IPS DF 6.9 (cell line): ENCODE measurements around the gene ATRNL1.
"Not testable (repeated sequence)": the region's sequence is repeated elsewhere in the genome, so short reads cannot be mapped to it uniquely, and the experiment has no call there.

Source experiments
- DNase-seq: peaks from one replicate; pipeline ENCODE4 v3.0.0-alpha.2; 2013; ENCODE audit warnings: low read depth, low spot score
- H3K27ac ChIP-seq: one replicate; pipeline ENCODE4 v1.5.1; 2013; ENCODE audit warnings: low read length, control low read depth
- H3K27me3 ChIP-seq: 2 replicates; pipeline ENCODE4 v1.6.1; 2013; ENCODE audit warnings: mild to moderate bottlenecking, low read length; ENCODE audit not compliant: control insufficient read depth, insufficient read depth
- H3K36me3 ChIP-seq: 2 replicates; pipeline ENCODE4 v1.6.1; 2013; ENCODE audit warnings: low read length; ENCODE audit not compliant: control insufficient read depth, insufficient read depth
- H3K4me1 ChIP-seq: 2 replicates; pipeline ENCODE4 v1.6.1; 2013; ENCODE audit warnings: low read length; ENCODE audit not compliant: control insufficient read depth, insufficient read depth
- H3K4me3 ChIP-seq: 2 replicates; pipeline ENCODE4 v1.5.1; 2013; ENCODE audit warnings: mild to moderate bottlenecking, low read length
- H3K9me3 ChIP-seq: 2 replicates; pipeline ENCODE4 v1.6.1; 2013; ENCODE audit warnings: low read length, inconsistent platforms; ENCODE audit not compliant: control insufficient read depth, insufficient read depth
- WGBS: extraction: QIAGEN DNeasy Blood & Tissue Kit; methylation state at CpG from one replicate; pipeline ENCODE4 v1.1.7; 2013; ENCODE audit warnings: mixed read lengths, missing lambda C conversion rate; ENCODE audit not compliant: insufficient read length, insufficient coverage; 5-methylcytosine and 5-hydroxymethylcytosine counted together

ATRNL1 gene

DNA sequence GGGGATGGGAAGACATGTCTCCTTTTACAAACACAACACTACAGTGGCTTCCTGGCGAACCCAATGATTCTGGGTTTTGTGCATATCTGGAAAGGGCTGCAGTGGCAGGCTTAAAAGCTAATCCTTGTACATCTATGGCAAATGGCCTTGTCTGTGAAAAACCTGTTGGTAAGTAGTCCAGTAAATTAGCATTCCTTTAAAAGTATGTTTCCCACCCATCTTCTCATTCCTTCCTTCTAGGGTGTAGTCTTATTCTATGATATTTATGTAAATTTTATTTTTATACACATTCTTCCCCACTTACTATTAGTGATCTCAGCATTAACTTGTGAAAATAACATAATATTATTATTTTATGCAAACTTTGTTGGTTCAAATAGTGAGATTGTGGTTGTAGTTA is 206.9 kb downstream of the ATRNL1 start:
- Histone ChIP-seq H3K4me1 (no peaks in the 10 kb centered on the region), H3K27me3 (no peaks in the 10 kb centered on the region), H3K9me3 (no peaks in the 10 kb centered on the region), H3K27ac (no peak overlapping the region), H3K36me3 (no peaks in the 10 kb centered on the region), H3K4me3 (no peak overlapping the region)
- no peak for DNase-seq
- WGBS: no CpG with 5 or more reads among the region's 1 CpG

GRCh38 chr10:115319669-115320068 is 226.5 kb downstream of the ATRNL1 start:
- H3K27me3 ChIP-seq, DNase-seq, H3K4me1 ChIP-seq, H3K4me3 ChIP-seq, H3K27ac ChIP-seq, H3K9me3 ChIP-seq, H3K36me3 ChIP-seq: not testable (repeated sequence)
- WGBS: no CpG with 5 or more reads among the region's 1 CpG

DNA sequence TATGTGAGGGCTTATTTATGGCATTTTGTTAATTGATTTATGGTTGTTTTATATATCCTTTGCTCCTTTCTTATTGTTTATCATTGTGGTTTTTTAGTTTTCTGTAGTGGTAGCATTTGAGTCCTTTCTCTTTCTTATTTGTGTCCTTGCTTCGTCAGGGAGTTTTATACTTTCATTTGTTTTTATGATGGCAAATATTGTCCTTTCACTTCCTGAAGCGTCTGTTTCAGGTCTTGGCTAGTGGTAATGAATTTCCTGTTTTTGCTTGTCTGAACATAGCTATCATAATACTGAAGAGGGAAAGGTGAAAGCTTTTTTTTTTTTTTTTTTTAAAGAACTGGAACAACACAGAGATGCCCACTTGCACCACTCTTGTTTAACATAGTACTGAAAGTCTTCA is 228.2 kb downstream of the ATRNL1 start:
- DNase-seq: no peak
- Histone ChIP-seq H3K4me3 (no peak overlapping the region), H3K4me1 (no peaks in the 10 kb centered on the region), H3K9me3 (no peaks in the 10 kb centered on the region), H3K27ac (no peak overlapping the region), H3K27me3 (no peaks in the 10 kb centered on the region), H3K36me3 (no peaks in the 10 kb centered on the region)
- no CpG with 5 or more reads among the region's 2 CpGs for WGBS

GRCh38 chr10:115328331-115328730 is 235.2 kb downstream of the ATRNL1 start:
- WGBS: no CpG with 5 or more reads among the region's 2 CpGs
- H3K36me3 ChIP-seq: no peaks in the 10 kb centered on the region
- no peaks in the 10 kb centered on the region for H3K9me3 ChIP-seq
- H3K27me3 ChIP-seq: no peaks in the 10 kb centered on the region
- H3K27ac ChIP-seq: no peak overlapping the region
- H3K4me1 ChIP-seq: no peaks in the 10 kb centered on the region
- no peak overlapping the region for H3K4me3 ChIP-seq
- no peak for DNase-seq

DNA sequence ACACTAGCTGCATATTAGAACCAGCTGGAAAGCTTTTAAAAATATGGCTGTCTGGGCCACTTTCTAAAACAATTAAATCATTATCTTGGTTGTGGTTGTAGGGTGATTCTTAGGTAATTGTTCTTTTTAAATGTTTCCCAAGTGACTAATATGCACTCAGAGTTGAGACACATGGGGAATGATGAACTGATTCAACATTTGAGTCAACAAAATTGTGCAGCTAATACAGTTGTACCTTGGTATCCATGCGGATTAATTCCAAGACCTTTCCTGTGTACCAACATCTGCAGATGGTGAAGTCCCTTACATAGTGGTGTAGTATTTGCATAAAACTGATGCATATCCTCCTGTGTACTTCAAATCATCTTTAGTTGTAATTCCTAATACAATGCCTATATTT is 242.2 kb downstream of the ATRNL1 start:
- H3K27ac ChIP-seq: no peak overlapping the region
- H3K36me3 ChIP-seq: no peaks in the 10 kb centered on the region
- no peaks in the 10 kb centered on the region for H3K9me3 ChIP-seq
- no peak for DNase-seq
- no peaks in the 10 kb centered on the region for H3K27me3 ChIP-seq
- WGBS: no CpG with 5 or more reads among the region's 1 CpG
- H3K4me3 ChIP-seq: no peak overlapping the region
- H3K4me1 ChIP-seq: no peaks in the 10 kb centered on the region

- Histone ChIP-seq H3K27me3 (no peaks in the 10 kb centered on the region), H3K27ac (no peak overlapping the region), H3K9me3 (no peaks in the 10 kb centered on the region), H3K36me3 (no peaks in the 10 kb centered on the region), H3K4me3 (no peak overlapping the region), H3K4me1 (no peaks in the 10 kb centered on the region)
- DNase-seq: peak; percentile 31
- WGBS: no CpG with 5 or more reads among the region's 2 CpGs
Measured at GRCh38 chr10:115355162-115355760, 262.1 kb downstream of the ATRNL1 start.

- H3K4me3 ChIP-seq, H3K36me3 ChIP-seq, H3K27me3 ChIP-seq, H3K4me1 ChIP-seq, H3K27ac ChIP-seq, H3K9me3 ChIP-seq, DNase-seq: not testable (repeated sequence)
- no CpG with 5 or more reads among the region's 18 CpGs for WGBS
Measured at GRCh38 chr10:115367920-115368319, 274.8 kb downstream of the ATRNL1 start.

GRCh38 chr10:115379064-115379463 is 285.9 kb downstream of the ATRNL1 start:
- Histone ChIP-seq H3K27me3 (no peaks in the 10 kb centered on the region), H3K4me1 (no peaks in the 10 kb centered on the region), H3K36me3 (no peaks in the 10 kb centered on the region), H3K9me3 (no peaks in the 10 kb centered on the region), H3K27ac (no peak overlapping the region), H3K4me3 (no peak overlapping the region)
- WGBS: no CpG with 5 or more reads among the region's 1 CpG
- DNase-seq: no peak

- H3K4me1 ChIP-seq: peaks cover 3% of the 10 kb centered on the region; the same call in 1 of the 2 replicates
- H3K9me3 ChIP-seq: no peaks in the 10 kb centered on the region
- H3K36me3 ChIP-seq: no peaks in the 10 kb centered on the region
- DNase-seq: no peak
- WGBS: no CpG with 5 or more reads among the region's 1 CpG
- H3K27me3 ChIP-seq: no peaks in the 10 kb centered on the region
- H3K4me3 ChIP-seq: no peak overlapping the region
- H3K27ac ChIP-seq: no peak overlapping the region
Measured at GRCh38 chr10:115384665-115385064, 291.5 kb downstream of the ATRNL1 start.

DNA sequence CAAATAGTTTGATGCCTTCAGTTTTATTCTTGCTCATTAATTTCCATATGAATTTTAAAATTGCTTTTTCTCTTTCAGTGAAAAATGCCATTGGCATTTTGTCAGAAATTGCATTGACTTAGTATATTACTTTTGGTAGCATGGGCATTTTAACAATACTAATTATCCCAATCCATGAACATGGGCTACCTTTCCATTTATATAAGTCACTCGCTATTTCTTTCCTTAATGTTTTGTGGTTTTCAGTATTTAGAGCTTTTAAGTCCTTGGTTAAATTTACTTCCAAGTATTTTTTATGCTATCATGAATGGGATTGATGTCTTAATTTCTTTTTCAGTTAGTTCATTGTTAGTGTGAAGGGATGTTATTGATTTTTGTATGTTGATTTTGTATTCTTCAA is 297.4 kb downstream of the ATRNL1 start:
- H3K9me3 ChIP-seq: no peaks in the 10 kb centered on the region
- H3K4me1 ChIP-seq: peaks cover 3% of the 10 kb centered on the region; the same call in 1 of the 2 replicates
- no CpG with 5 or more reads among the region's 1 CpG for WGBS
- no peak for DNase-seq
- H3K36me3 ChIP-seq: no peaks in the 10 kb centered on the region
- no peak overlapping the region for H3K27ac ChIP-seq
- no peak overlapping the region for H3K4me3 ChIP-seq
- no peaks in the 10 kb centered on the region for H3K27me3 ChIP-seq

GRCh38 chr10:115398026-115398425 is 304.9 kb downstream of the ATRNL1 start:
- Histone ChIP-seq H3K36me3 (no peaks in the 10 kb centered on the region), H3K27me3 (no peaks in the 10 kb centered on the region), H3K4me1 (no peaks in the 10 kb centered on the region), H3K9me3 (no peaks in the 10 kb centered on the region), H3K27ac (no peak overlapping the region), H3K4me3 (no peak overlapping the region)
- DNase-seq: no peak
- WGBS: no CpG with 5 or more reads among the region's 2 CpGs
